Esophagus squamous epithelium (tissue), 5 donors: ENCODE data around the gene KLHL17. TPM values are rescaled to one million over a fixed set of nuclear protein-coding genes. Genes with fewer than 3 reads are reported as not detected.
A peak's percentile ranks its signal among the peaks of the same experiment; 100 is the strongest.

ENCODE experiments used
- DNase-seq: peaks from one replicate; lab custom pipeline; 2025; lab: John Stamatoyannopoulos, UW
- H3K27ac ChIP-seq, 4 donors: fragments of 200-600 bp; sonication (generic); one replicate each; pipeline ENCODE4 v1.5.1; 2016 to 2019; ENCODE audit warnings: mild to moderate bottlenecking in 1 of 4
- H3K27me3 ChIP-seq, 4 donors: fragments of 200-600 bp; sonication (generic); 1 replicate in 3 of 4; 2 replicates in 1 of 4; pipeline versions ENCODE4 v1.5.1 to v1.6.0; 2017 to 2021; ENCODE audit warnings: antibody characterized with exemption in 1 of 4
- H3K36me3 ChIP-seq, 3 donors: fragments of 200-600 bp; sonication (generic); one replicate each; pipeline ENCODE4 v1.5.1; 2016 to 2019
- H3K4me1 ChIP-seq, 3 donors: fragments of 200-600 bp; sonication (generic); one replicate each; pipeline ENCODE4 v1.5.1; 2017 to 2019
- H3K4me3 ChIP-seq, 4 donors: fragments of 200-600 bp; sonication (generic); 1 replicate in 3 of 4; 2 replicates in 1 of 4; pipeline ENCODE4 v1.5.1; 2016 to 2019; ENCODE audit warnings: mild to moderate bottlenecking in 2 of 4, moderate library complexity in 1 of 4
- H3K9me3 ChIP-seq, 3 donors: fragments of 200-600 bp; sonication (generic); one replicate each; pipeline ENCODE4 v1.5.1; 2016 to 2019
- CTCF ChIP-seq, 6 experiments: fragments of 450-650 bp in 4 of 6; fragments of 200-600 bp in 2 of 6; sonication (generic) in 2 of 6; IDR thresholded peaks; one replicate each; pipeline ENCODE4 v1.5.1; 2016 to 2019; ENCODE audit warnings: antibody characterized with exemption in 6 of 6, mild to moderate bottlenecking in 4 of 6, moderate library complexity in 4 of 6
- POLR2A ChIP-seq, 4 donors: fragments of 450-650 bp; IDR thresholded peaks; one replicate each; pipeline ENCODE4 v1.6.1; 2017; ENCODE audit warnings: antibody characterized with exemption in 4 of 4, mild to moderate bottlenecking in 4 of 4, moderate library complexity in 3 of 4
- WGBS, 2 donors: methylation state at CpG; one replicate each; pipeline ENCODE4 v1.1.5; 2018; 5-methylcytosine and 5-hydroxymethylcytosine counted together
- intact Hi-C: fragments of 100-400 bp; cut with DNase I; formaldehyde crosslinking; loops from one replicate; pipeline ENCODE4 v1.15.0; 2022
- total RNA-seq, 4 donors: library from RNA; depleted of rRNA; stranded (reverse); fragments of >200 nt; gene quantifications; one replicate each; pipeline ENCODE4 v1.1.0, GENCODE V29; 2016
- donor health status: DM: yes; HTN: yes; CAD: no.

KLHL17 gene
- total RNA-seq, 4 donors from 2014 or later: 8.7 to 13.8 (median 10.3) TPM

- H3K9me3 ChIP-seq: no peaks in the 10 kb centered on the region
- no peaks in the 10 kb centered on the region for H3K36me3 ChIP-seq
- peaks cover 5 to 54% (median 8%) of the 10 kb centered on the region in 3 donors for H3K4me1 ChIP-seq
- DNase-seq: no peak
- 50 to 67% methylated on average over 1 to 10 of the region's 18 CpGs for WGBS, 2 donors
- H3K4me3 ChIP-seq: no peak overlapping the region
- no peak overlapping the region for H3K27ac ChIP-seq
- TF ChIP-seq CTCF (IDR thresholded peaks at IDR 0.05) (no peak), POLR2A (IDR thresholded peaks at IDR 0.05) (no peak)
- peaks cover 8 to 92% (median 24%) of the 10 kb centered on the region in 4 donors for H3K27me3 ChIP-seq
- intact Hi-C loops: no loop called here
These were observed 29.7 kb upstream of the KLHL17 start for GRCh38 chr1:930633-931138.

GRCh38 chr1:931380-932172, 28.8 kb upstream of the KLHL17 start:
- DNase-seq: no peak
- H3K27me3 ChIP-seq: peaks cover 9 to 92% (median 21%) of the 10 kb centered on the region in 4 donors
- H3K4me3 ChIP-seq: no peak overlapping the region
- TF ChIP-seq CTCF (IDR thresholded peaks at IDR 0.05) (no peak), POLR2A (IDR thresholded peaks at IDR 0.05) (no peak)
- H3K36me3 ChIP-seq: no peaks in the 10 kb centered on the region
- H3K9me3 ChIP-seq: no peaks in the 10 kb centered on the region
- intact Hi-C loops: no loop called here
- 32 to 52% methylated on average over 13 to 15 of the region's 15 CpGs for WGBS, 2 donors
- H3K4me1 ChIP-seq: peaks cover 7 to 54% (median 11%) of the 10 kb centered on the region in 3 donors
- no peak overlapping the region for H3K27ac ChIP-seq

- Histone ChIP-seq H3K27ac (no peak overlapping the region), H3K36me3 (no peaks in the 10 kb centered on the region), H3K27me3 (peaks cover 9 to 92% (median 20%) of the 10 kb centered on the region in 4 donors), H3K4me1 (peaks cover 7 to 59% (median 11%) of the 10 kb centered on the region in 3 donors), H3K4me3 (no peak overlapping the region), H3K9me3 (no peaks in the 10 kb centered on the region)
- TF ChIP-seq POLR2A (IDR thresholded peaks at IDR 0.05) (no peak), CTCF (IDR thresholded peaks at IDR 0.05) (no peak)
- 17 to 74% methylated on average over 2 to 5 of the region's 16 CpGs for WGBS, 2 donors
- DNase-seq: no peak
- intact Hi-C loops: no loop called here
These were observed 28.2 kb upstream of the KLHL17 start for GRCh38 chr1:932173-932510.

GRCh38 chr1:932776-933602, 27.4 kb upstream of the KLHL17 start:
- Histone ChIP-seq H3K36me3 (no peaks in the 10 kb centered on the region), H3K4me3 (no peak overlapping the region), H3K4me1 (peaks cover 7 to 59% (median 11%) of the 10 kb centered on the region in 3 donors), H3K27ac (peak overlapping the region in 1 of 4 donors; percentile 39), H3K27me3 (peaks cover 9 to 92% (median 22%) of the 10 kb centered on the region in 4 donors), H3K9me3 (no peaks in the 10 kb centered on the region)
- WGBS, 2 donors: 51 to 69% methylated on average over 4 to 10 of the region's 25 CpGs
- no peak for DNase-seq
- TF ChIP-seq POLR2A (IDR thresholded peaks at IDR 0.05) (no peak), CTCF (IDR thresholded peaks at IDR 0.05) (peak in 1 of 6 experiments; percentile 4)
- intact Hi-C loops: no loop called here
